Measurements from ENCODE around the gene UBQLN4. TPM values are rescaled to one million over a fixed set of nuclear protein-coding genes. Genes with fewer than 3 reads are reported as not detected.

UBQLN4 gene
- total RNA-seq, 4 donors from 2014 or later = 19.5 to 32.1 (median 22.8) TPM

- Histone ChIP-seq H3K27me3 (no peaks in the 10 kb centered on the region), H3K4me1 (peaks cover 0 to 42% (median 6%) of the 10 kb centered on the region in 4 donors), H3K36me3 (peaks cover 0 to 39% (median 0%) of the 10 kb centered on the region in 3 donors), H3K4me3 (peak overlapping the region; percentile 84 to 97 (median 96)), H3K27ac (peak overlapping the region; percentile 82 to 98 (median 88)), H3K9me3 (no peaks in the 10 kb centered on the region)
- no peak for TF ChIP-seq EP300 (IDR thresholded peaks at IDR 0.05)
- no peak for TF ChIP-seq POLR2A (IDR thresholded peaks at IDR 0.05)
- TF ChIP-seq CTCF (IDR thresholded peaks at IDR 0.05) = no peak
- WGBS, 2 donors = 21 to 23% methylated on average over 16 to 17 of the region's 17 CpGs
- no peak for DNase-seq (ENCODE audit: low spot score in 2 of 2)
Measured at GRCh38 chr1:156055281-156056048, 1.9 kb upstream of the UBQLN4 start.

GRCh38 chr1:156054500-156055280 lies 1.1 kb upstream of the UBQLN4 start, which contains the start of gene LAMTOR2:
TSS of gene LAMTOR2 (plus strand) at chr1:156054782. CDS start at chr1:156054890, 108 bp downstream.
- 0% methylated on average over 52 to 53 of the region's 53 CpGs for WGBS, 2 donors
- H3K27me3 ChIP-seq = no peaks in the 10 kb centered on the region
- peak; percentile 97 to 99 for DNase-seq (ENCODE audit: low spot score in 2 of 2)
- H3K4me1 ChIP-seq = peaks cover 0 to 42% (median 6%) of the 10 kb centered on the region in 4 donors
- H3K9me3 ChIP-seq = no peaks in the 10 kb centered on the region
- H3K36me3 ChIP-seq = peaks cover 0 to 47% (median 5%) of the 10 kb centered on the region in 3 donors
- peak in 1 of 2 donors; percentile 74 for TF ChIP-seq POLR2A (IDR thresholded peaks at IDR 0.05)
- TF ChIP-seq CTCF (IDR thresholded peaks at IDR 0.05) = peak in 1 of 5 experiments; percentile 32
- TF ChIP-seq EP300 (IDR thresholded peaks at IDR 0.05) = peak; percentile 95 to 97
- H3K4me3 ChIP-seq = peak within 1 kb of the TSS; percentile 84 to 97 (median 96)
- H3K27ac ChIP-seq = peak within 1 kb of the TSS; percentile 86 to 98 (median 93)

GRCh38 chr1:156052862-156053767 lies 483 bp downstream of the UBQLN4 start:
- H3K36me3 ChIP-seq = peaks cover 0 to 50% (median 5%) of the 10 kb centered on the region in 3 donors
- no peaks in the 10 kb centered on the region for H3K27me3 ChIP-seq
- peak overlapping the region; percentile 86 to 98 (median 93) for H3K27ac ChIP-seq
- H3K9me3 ChIP-seq = no peaks in the 10 kb centered on the region
- WGBS, 2 donors = 0 to 1% methylated on average over 23 to 54 of the region's 63 CpGs
- peaks cover 0 to 42% (median 6%) of the 10 kb centered on the region in 4 donors for H3K4me1 ChIP-seq
- peak overlapping the region; percentile 56 to 97 (median 96) for H3K4me3 ChIP-seq
- TF ChIP-seq CTCF (IDR thresholded peaks at IDR 0.05) (no peak), POLR2A (IDR thresholded peaks at IDR 0.05) (no peak), EP300 (IDR thresholded peaks at IDR 0.05) (no peak)
- peak; percentile 20 to 44 for DNase-seq (ENCODE audit: low spot score in 2 of 2)

- H3K36me3 ChIP-seq = peaks cover 0 to 52% (median 5%) of the 10 kb centered on the region in 3 donors
- DNase-seq (ENCODE audit: low spot score in 2 of 2) = no peak
- no peaks in the 10 kb centered on the region for H3K27me3 ChIP-seq
- peaks cover 0 to 36% (median 5%) of the 10 kb centered on the region in 4 donors for H3K4me1 ChIP-seq
- H3K4me3 ChIP-seq = no peak overlapping the region
- no peak overlapping the region for H3K27ac ChIP-seq
- TF ChIP-seq EP300 (IDR thresholded peaks at IDR 0.05) = no peak
- TF ChIP-seq POLR2A (IDR thresholded peaks at IDR 0.05) = no peak
- TF ChIP-seq CTCF (IDR thresholded peaks at IDR 0.05) = no peak
- no peaks in the 10 kb centered on the region for H3K9me3 ChIP-seq
- 77 to 87% methylated on average over 7 of the region's 7 CpGs for WGBS, 2 donors
Measured at GRCh38 chr1:156051011-156051725, 2.4 kb downstream of the UBQLN4 start.

All from tibial nerve (tissue), 4 donors.